GM19328 (cell line): ENCODE measurements around the gene UCP2.
A peak's percentile ranks its signal among the peaks of the same experiment; 100 is the strongest.

ENCODE experiments used
- ATAC-seq: cut with Tn5 transposase; IDR thresholded peaks from one replicate; pipeline ENCODE4 v1.9.1; 2021; ENCODE audit warnings: mild to moderate bottlenecking, moderate library complexity; ENCODE audit not compliant: unreplicated experiment

UCP2 gene

DNA sequence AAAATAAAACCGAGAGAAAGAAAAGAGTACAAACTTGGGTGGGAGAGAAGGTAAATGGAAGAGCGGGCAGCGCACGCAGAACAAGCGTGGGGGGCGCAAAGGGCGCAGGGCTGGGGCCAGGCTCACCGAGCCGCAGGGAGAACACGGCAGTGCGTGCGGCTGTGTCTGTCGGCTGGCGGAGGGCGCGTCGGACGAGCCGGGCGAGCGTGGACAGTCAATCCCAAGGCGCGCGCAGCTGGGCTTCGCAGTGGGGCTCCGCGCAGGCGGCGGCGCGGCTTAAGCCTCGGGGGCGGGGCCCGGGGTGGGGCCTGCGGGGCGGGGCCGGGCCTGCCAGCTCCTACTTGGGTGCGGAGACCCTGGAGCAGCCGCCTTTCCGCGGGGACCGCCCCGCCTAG is at the start of gene UCP2:
Gene UCP2 (minus strand): TSS at position 249 of the 395 bp plus-strand sequence. CDS start 4,465 bp downstream, outside the sequence.
- peak; percentile 50 for ATAC-seq

- ATAC-seq = no peak
These were observed 48.4 kb upstream of the UCP2 start for GRCh38 chr11:74030723-74031676.

DNA sequence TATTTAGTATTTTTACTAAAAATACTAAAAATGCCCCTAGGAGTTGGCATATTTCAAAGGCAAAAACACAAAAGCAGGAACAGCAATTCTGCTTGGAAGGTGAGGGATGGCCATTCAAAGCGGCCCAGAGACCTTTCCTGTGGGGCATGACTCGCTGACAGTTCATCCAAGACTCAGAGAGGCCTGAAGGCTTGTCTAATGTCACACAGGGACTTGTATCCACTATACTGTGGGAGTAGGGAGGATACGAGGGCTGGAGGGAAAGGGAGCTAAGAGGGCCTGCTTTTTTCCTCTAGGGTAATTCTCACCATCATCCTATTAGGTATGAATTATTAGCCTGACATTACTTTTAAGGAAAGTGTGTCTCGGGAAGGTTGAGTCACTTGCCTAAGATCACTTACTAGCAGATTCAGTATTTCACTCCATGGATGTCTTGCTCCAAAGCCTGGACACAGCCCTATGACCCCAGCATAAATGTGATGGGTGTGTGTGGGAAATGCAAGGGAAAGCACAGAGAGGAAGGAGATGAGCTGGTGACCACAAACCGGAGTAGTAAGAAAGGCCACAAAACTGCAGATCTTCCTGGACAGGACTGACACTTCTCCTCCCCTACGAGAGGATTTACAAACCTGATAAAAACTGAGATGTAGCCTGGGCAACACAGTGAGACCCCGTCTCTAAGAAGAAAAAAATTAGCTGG is 43.0 kb upstream of the UCP2 start:
- no peak for ATAC-seq

GRCh38 chr11:74024261-74025029 is 41.8 kb upstream of the UCP2 start:
- ATAC-seq = no peak

GRCh38 chr11:74023276-74023675 is 40.6 kb upstream of the UCP2 start:
- ATAC-seq = no peak

DNA sequence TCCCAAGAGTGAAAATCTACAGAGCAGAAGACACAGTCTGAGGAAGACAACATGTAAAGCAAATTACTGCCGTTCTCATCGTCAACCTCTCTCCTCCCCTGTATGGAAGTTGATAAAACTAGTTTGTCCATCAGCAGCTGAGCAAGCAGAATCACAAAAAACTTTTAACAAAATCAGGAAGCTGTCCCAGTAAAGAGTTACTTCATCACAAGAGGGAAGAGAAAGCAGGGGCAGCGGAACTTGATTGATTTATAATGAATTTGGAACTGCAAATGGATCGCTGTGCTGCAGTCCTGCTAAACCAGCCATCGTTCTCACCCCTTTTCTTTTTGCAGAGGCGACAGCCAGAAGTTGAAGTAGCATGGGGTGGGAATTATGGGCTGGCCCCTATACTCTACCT is 39.9 kb upstream of the UCP2 start:
- ATAC-seq = no peak

GRCh38 chr11:74021998-74022397 is 39.4 kb upstream of the UCP2 start:
- ATAC-seq = no peak

DNA sequence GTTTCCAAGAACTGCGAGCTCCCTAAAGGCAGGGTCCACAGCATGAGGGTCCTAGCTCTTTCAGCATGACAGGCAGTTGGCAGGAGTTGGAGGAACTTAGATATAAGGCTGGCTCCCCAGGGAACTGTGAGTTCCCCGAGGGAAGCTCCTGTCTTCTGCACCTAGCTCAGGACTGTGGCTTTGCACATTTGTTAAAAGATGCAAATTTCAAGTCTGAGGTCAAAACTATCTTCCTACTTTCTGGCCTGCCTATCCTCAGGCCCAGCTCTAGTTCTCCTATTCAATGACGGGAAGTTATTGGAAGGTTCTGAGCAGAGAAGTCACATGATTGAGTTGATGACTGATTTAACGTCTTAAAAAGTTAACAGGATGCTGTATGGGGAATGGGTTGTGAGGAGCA is 37.9 kb upstream of the UCP2 start:
- ATAC-seq = no peak

GRCh38 chr11:74019860-74020259 is 37.2 kb upstream of the UCP2 start:
- no peak for ATAC-seq

- no peak for ATAC-seq
These were observed 36.6 kb upstream of the UCP2 start for GRCh38 chr11:74019104-74019738.

GRCh38 chr11:74018331-74019005 is 35.8 kb upstream of the UCP2 start:
- ATAC-seq = no peak

- ATAC-seq = no peak
These were observed 35.0 kb upstream of the UCP2 start for GRCh38 chr11:74017631-74018030.

- no peak for ATAC-seq
These were observed 33.5 kb upstream of the UCP2 start for GRCh38 chr11:74015919-74016684.

DNA sequence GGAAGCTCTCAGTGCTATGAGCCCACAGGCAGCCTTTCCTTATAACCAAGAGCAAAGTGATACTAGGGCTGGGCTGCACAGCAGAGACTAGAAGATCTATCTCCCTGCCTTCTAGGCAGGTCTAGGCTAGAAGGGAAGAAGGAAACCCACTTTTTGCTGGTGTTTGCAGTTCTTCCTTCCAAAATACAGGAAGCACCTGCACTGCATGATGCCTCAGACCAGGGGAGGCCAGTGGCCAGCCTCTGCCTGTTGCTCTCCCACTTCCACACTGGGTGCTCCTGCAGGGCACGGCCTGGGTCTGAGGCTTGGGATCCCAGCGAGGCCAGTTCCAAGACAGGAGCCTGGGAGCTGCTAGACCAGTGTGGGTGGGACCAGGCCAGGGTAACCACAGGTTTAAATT is 32.2 kb upstream of the UCP2 start:
- no peak for ATAC-seq

DNA sequence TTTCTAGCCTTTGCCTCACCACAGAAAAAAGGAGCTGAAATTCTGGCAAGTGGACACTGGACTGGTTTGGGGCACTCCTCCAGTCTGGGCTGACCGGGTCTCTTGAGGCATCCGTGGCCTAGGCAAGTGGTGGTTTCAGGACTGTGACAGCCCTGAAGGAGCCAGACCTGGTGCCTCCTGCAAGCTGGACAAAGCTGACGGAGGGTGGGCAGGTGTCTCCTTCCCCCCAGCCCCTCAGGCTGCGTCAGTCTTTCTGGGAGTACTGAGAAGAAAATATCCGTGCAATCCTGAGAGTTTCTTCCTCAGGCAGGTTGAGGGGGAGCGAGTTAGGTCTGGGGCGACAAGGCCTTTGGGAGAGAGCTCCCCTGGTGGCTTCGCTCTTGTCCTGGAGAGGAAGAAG is 30.5 kb upstream of the UCP2 start:
- ATAC-seq = no peak

DNA sequence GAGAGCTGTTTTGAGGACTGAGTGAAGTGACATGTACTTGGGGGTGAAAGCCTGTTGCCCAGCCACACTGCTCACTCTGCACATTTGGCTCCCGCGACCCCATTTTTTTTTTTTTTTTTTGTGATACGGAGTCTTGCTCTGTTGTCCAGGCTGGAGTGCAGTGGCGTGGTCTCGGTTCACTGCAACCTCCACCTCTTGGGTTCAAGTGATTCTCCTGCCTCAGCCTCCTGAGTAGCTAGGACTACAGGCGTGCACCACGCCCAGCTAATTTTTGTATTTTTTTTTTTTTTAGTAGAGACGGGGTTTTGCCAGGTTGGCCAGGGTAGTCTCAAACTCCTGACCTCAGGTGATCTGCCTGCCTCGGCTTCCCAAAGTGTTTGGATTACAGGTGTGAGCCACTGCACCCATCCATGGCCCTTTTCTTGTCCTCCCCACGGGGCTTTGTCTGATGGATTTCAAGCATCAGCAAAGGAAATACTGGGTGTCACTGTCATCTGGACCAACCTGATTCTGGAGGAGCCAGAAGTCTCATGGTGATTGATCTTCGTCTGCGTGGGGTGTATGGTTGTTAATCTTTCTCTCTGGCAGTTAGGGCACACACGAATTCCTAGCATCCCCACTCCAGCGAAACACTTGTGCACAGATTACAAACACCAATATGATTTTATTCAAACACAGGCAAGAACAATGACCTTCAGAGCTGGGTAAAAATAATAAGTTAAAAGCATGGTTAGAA is 29.6 kb upstream of the UCP2 start:
- ATAC-seq = no peak

- ATAC-seq = no peak
These were observed 28.9 kb upstream of the UCP2 start for GRCh38 chr11:74011360-74012073.
